HG03457 (cell line): ENCODE measurements around the gene ZNF569.
"Not testable (repeated sequence)": the region's sequence is repeated elsewhere in the genome, so short reads cannot be mapped to it uniquely, and the experiment has no call there.

Experiments used
- ATAC-seq: cut with Tn5 transposase; IDR thresholded peaks from one replicate; pipeline ENCODE4 v1.9.1; 2021; ENCODE audit warnings: moderate number of reproducible peaks; ENCODE audit not compliant: unreplicated experiment

The ZNF569 gene

DNA sequence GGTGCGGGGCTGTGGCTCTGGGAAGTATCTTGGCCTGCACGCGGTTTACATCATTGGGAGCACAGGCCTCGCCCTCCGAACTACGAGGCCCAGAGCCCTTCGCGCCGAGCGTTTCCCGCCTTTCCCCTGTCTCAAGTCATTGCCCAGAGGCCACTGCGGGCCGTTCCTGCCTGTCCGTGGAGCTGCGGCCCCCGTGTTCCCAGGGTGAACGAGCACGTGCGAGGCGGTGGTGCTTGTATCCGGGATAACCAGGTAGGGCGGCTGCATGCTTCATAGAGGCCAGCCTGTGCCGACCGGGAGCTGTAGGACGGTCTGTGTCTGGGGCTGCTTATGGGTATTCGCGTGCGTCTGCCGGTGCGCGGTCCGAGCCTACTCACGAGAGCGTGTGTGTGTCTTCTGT lies 63.8 kb downstream of the ZNF569 start:
- ATAC-seq: no peak

DNA sequence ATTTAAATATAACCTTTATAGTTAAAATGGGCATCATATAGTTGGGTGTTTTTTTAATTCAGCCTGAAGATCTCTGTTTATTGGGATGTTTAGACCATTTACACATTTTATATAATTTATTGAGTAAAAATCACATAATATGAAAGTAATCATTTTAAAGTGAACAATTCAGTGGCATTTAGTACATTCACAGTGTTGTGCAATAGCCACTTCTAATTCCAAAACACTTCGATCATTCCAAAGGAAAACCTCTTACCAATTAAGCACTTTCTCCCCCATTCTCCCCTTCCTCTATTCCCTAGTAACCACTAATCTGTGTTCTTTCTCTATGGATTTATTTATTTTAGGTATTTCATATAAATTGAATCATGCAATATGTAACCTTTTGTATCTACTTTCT lies 66.2 kb downstream of the ZNF569 start:
- ATAC-seq: no peak

DNA sequence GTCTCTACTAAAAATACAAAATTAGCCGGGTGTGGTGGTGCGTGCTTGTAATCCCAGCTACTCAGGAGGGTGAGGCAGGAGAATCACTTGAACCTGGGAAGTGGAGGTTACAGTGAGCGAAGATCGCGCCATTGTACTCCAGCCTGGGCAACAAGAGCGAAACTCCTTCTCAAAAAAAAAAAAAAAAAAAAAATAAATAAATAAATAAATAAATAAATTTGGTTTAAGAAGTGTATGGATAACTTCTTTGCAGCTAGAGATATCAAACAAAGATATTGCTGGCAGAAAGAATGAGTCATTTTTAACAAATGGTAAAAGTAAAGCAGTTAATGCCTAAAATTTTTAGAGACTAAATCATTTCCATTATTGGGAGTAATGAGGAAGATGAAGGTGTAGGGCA lies 75.8 kb downstream of the ZNF569 start:
- ATAC-seq: not testable (repeated sequence)

DNA sequence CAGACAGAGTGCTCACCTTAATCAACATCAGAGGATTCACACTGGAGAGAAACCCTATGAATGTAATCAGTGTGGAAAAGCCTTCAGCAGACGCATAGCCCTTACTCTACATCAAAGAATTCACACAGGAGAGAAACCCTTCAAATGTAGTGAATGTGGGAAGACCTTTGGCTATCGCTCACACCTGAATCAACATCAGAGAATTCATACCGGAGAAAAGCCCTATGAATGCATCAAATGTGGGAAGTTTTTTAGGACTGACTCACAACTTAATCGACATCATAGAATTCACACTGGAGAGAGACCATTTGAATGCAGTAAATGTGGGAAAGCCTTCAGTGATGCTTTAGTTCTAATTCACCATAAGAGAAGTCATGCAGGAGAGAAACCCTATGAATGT lies 78.0 kb downstream of the ZNF569 start:
- ATAC-seq: no peak

DNA sequence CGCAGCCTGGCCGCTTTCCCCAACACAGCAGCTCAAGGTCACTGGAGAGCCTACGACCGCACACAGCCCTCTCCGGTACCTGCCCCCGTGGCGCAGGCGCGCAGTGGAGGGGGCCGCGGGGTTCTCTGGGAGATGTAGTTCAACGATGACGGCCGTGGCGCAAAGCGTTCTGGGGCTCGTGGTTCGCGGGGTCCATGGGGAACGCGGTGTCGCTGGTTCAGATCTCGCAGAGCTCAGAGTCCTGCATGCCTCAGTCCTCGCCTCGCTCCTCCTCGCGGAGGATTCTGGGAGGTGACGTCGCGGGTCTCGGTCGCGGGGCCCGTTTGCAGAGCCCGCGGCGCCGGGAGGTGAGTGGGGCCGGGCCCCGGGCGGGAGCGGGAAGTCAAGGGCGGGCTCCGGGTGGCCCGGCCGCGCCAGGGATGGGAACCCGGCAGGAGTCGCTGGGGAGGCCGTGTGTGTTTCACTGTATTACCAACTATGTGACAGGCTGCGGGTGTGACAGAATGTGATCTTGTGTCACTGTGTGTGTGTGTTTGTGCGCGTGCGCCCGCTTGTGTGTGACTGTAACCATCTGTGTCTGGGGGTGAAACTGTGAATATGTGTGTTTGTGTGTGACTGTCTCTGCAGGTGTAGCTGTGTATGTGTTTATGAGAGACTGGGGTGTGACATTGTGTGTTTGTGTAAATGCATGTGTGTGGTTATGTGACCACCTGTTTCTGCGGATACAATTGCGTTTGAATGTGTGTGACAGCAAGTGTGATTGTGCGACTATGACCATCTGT lies 96.2 kb downstream of the ZNF569 start, which contains the start of gene ZNF527:
TSS of gene ZNF527 (plus strand) at position 220 of the 782 bp plus-strand sequence. CDS start 3,100 bp downstream, outside the sequence.
- peak; percentile 89 for ATAC-seq

DNA sequence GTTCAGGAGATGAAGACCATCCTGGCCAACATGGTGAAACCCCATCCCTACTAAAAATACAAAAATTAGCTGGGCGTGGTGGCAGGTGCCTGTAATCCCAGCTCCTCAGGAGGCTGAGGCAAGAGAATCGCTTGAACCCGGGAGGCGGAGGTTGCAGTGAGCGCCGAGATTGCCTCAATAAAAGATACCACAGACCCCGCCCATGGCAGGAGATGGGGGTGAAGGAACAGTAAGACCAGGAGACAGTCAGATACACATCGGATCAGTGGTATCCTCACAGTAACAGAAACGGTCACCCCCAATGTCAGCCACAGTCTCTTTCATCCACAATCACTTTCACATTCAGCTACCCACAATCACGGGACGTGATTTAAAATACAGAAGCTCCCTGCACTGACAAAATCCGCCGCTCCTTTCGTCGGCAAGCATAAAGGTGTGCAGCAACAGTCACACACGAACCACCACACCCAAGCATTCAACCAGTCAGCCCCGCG lies 96.8 kb downstream of the ZNF569 start:
- ATAC-seq: peak; percentile 18

DNA sequence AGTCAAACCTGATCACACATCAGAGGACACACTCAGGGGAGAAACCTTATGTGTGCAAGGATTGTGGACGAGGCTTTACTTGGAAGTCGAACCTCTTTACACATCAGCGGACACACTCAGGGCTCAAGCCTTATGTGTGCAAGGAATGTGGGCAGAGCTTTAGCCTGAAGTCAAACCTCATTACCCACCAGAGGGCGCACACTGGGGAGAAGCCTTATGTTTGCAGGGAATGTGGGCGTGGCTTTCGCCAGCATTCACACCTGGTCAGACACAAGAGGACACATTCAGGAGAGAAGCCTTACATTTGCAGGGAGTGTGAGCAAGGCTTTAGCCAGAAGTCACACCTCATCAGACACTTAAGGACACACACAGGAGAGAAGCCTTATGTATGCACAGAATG lies 104.5 kb downstream of the ZNF569 start:
- no peak for ATAC-seq

DNA sequence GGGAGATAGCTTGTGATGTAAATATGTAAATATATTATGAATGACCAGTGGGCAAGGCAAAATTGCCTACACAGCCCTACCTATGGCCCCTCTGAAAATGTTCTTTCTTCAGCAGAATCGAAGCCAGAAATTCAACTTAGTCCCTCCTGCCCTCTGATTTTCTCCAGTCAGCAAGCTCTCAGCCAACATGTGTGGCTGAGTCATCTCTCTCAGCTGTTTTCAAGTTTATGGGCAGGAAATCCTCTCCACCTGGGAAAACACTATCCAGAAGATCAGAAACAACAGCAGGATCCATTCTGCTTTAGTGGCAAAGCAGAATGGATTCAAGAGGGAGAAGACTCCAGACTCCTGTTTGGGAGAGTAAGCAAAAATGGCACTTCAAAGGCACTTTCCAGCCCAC lies 105.2 kb downstream of the ZNF569 start:
- ATAC-seq: no peak
